ENCODE data around the gene CARM1.

DNA sequence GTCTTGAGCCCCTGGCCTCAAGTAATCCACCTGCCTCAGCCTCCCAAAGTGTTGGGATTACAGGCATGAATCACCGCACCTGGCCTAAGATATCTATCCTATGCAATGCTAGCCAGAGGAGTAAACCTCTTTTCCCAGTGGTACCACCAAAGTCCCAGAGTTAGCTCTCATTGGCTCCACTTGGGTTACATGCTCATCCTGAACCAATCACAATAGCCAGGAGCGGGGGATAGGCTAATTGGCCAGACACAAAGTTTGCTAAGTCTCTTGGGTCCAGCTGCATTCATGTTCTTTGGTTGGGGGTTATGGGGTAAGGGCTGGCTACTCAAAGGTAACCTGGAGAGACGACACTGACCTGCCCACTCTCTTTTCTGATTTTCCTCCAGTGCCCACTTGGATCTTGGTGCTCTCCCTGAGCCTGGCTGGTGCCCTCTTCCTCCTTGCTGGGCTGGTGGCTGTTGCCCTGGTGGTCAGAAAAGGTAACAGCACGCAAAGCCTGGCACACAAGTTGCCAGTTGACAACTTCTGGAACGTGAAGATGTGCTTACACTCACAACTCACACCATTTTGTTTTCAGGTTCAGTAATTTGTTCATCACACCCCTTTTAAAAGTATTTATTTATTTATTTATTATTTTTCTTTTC, 15.4 kb upstream of the CARM1 start:
- TF ChIP-seq, protein P1, sequence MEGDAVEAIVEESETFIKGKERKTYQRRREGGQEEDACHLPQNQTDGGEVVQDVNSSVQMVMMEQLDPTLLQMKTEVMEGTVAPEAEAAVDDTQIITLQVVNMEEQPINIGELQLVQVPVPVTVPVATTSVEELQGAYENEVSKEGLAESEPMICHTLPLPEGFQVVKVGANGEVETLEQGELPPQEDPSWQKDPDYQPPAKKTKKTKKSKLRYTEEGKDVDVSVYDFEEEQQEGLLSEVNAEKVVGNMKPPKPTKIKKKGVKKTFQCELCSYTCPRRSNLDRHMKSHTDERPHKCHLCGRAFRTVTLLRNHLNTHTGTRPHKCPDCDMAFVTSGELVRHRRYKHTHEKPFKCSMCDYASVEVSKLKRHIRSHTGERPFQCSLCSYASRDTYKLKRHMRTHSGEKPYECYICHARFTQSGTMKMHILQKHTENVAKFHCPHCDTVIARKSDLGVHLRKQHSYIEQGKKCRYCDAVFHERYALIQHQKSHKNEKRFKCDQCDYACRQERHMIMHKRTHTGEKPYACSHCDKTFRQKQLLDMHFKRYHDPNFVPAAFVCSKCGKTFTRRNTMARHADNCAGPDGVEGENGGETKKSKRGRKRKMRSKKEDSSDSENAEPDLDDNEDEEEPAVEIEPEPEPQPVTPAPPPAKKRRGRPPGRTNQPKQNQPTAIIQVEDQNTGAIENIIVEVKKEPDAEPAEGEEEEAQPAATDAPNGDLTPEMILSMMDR (IDR thresholded peaks at IDR 0.05; ENCODE audit: insufficient read depth, low read length, poor library complexity, severe bottlenecking) = peak; percentile 54
- no peak for TF ChIP-seq EZH2phosphoT487 (conservative IDR thresholded peaks at IDR 0.05; ENCODE audit: low read length)

All from SU-DHL-6 (cell line).